Astrocyte of the cerebellum (primary cell): Measurements from ENCODE around the gene PPP1R15B.

ENCODE experiments used
- DNase-seq: peaks from one replicate; pipeline ENCODE4 v3.0.0-alpha.2; 2011; ENCODE audit warnings: low read depth
- H3K4me3 ChIP-seq: 2 replicates; pipeline ENCODE4 v1.5.1; 2011; ENCODE audit warnings: mild to moderate bottlenecking, low read depth, low read length, moderate library complexity
- in situ Hi-C: cut with HindIII; loops from 2 replicates; pipeline ENCODE4 v1.10.0; 2017; ENCODE audit warnings: low sequenced_read_pairs
- TF ChIP-seq, protein P1 (sequence below): IDR thresholded peaks from 2 replicates; pipeline ENCODE4 v1.5.1; 2012; ENCODE audit warnings: low read length, low read depth, moderate library complexity, mild to moderate bottlenecking; ENCODE audit errors: missing control alignments

The PPP1R15B gene

DNA sequence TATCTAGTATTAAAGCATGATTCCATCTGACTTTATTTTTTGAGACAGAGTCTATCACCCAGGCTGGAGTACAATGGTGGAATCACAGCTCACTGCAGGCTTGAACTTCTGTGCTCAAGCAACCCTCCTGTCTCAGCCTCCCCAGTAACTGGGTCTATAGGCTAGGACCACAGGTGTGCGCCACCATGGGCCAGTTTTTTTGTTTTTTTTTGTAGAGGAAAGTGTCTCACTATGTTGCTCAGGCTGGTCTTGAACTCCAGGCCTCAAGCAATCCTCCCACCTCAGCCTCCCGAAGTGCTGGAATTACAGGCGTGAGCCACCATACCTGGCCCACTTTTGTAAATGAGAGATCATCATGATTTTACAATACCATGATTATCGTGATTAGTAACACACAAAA is 9.2 kb downstream of the PPP1R15B start:
- in situ Hi-C loops: no loop called here
- TF ChIP-seq, protein P1, sequence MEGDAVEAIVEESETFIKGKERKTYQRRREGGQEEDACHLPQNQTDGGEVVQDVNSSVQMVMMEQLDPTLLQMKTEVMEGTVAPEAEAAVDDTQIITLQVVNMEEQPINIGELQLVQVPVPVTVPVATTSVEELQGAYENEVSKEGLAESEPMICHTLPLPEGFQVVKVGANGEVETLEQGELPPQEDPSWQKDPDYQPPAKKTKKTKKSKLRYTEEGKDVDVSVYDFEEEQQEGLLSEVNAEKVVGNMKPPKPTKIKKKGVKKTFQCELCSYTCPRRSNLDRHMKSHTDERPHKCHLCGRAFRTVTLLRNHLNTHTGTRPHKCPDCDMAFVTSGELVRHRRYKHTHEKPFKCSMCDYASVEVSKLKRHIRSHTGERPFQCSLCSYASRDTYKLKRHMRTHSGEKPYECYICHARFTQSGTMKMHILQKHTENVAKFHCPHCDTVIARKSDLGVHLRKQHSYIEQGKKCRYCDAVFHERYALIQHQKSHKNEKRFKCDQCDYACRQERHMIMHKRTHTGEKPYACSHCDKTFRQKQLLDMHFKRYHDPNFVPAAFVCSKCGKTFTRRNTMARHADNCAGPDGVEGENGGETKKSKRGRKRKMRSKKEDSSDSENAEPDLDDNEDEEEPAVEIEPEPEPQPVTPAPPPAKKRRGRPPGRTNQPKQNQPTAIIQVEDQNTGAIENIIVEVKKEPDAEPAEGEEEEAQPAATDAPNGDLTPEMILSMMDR: no peak

DNA sequence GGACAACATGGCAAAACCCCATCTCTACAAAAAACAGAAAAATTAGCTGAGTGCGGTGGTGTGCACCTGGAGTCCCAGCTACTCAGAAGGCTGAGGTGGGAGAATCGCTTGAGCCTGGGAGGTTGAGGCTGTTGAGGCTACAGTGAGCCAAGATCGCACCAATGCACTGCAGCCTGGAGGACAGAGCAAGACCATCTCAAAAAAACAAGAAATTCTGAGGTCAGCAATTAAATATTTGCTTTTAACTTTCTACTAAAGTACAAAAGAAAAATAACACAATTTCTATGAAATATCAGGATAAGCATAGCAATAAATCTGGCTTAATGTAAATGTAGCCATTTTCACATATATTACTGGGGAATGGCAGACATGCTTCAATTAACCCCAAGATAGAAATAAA is 9.9 kb downstream of the PPP1R15B start:
- DNase-seq: no peak
- H3K4me3 ChIP-seq: no peak overlapping the region
- in situ Hi-C loops: no loop called here
- TF ChIP-seq, protein P1: no peak

More for the DNA sequence above, 9.2 kb downstream of the PPP1R15B start:
- DNase-seq: no peak
- no peak overlapping the region for H3K4me3 ChIP-seq

DNA sequence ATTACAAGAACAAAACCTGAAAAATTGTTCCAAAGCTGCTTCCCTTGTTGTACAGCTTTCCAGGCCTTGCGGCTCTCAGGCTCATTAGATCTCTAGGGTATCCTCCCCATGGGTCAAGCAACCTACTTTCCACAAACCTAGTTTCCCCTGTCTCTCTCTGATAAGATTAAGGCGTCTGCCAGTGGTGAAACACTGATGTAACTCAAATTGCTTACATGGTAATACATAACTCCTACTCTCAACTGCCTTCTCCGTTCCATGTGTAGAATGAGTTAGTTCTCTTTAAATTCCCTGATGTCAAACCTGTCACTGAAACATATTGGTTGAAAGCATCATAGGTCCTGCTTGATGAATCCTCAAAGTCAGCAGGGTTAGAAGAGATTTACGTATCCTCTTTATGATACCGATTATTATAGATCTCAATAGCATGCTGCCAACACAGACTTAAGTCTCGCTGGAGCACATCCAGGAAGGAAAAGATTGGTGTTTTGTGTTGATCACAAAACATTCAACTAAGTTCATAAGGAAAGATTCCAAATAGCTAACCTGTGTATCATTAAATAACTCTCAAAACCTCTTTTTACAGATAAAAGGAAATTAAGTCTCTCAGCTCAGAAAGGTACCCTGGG is 10.6 kb downstream of the PPP1R15B start:
- TF ChIP-seq, protein P1: no peak
- in situ Hi-C loops: no loop called here
- DNase-seq: no peak

DNA sequence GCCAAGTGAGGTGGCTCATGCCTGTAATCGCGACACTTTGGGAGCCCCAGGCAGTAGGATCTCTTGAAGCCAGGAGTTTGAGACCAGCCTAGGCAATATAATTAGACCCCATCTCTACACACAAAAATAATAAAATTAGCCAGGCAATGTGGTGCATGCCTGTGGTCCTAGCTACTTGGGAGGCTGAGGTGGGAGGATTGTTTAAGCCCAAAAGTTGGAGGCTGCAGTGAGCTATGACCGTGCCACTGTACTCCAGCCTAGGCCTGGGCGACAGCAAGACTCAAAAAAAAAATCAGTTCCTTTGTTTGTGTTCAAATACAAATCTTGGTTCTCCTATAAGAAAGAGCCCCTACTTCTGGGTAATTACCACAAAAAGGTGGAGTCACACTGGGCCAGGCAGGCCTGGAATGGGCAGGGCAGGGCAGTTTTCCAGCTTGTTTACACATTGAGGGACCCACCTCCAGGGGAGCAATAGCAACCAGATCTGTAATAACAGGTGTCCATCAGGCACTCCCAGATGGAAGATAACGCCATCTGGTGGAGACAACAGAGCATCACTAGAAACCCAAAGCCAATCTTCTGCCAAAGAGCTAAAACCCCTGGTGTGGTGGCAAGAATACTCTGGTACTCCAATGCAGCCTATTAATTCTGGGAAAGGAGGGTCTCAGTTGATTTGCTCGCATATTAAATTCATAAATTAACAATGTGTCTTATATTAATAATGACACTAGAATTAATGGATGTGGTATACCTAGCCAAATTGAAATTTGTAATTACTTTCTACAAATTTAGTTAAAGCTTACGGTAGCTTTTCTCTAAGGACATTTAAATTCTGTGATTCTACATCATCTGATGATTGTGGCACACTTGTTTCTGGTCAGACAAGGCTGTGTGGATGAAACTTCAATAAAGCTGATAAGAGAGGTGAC is 13.2 kb downstream of the PPP1R15B start:
- TF ChIP-seq, protein P1: peak; percentile 83
- DNase-seq: peak; percentile 50
- in situ Hi-C loops: no loop called here
- H3K4me3 ChIP-seq: no peak overlapping the region

More for the DNA sequence above, 10.6 kb downstream of the PPP1R15B start:
- no peak overlapping the region for H3K4me3 ChIP-seq

DNA sequence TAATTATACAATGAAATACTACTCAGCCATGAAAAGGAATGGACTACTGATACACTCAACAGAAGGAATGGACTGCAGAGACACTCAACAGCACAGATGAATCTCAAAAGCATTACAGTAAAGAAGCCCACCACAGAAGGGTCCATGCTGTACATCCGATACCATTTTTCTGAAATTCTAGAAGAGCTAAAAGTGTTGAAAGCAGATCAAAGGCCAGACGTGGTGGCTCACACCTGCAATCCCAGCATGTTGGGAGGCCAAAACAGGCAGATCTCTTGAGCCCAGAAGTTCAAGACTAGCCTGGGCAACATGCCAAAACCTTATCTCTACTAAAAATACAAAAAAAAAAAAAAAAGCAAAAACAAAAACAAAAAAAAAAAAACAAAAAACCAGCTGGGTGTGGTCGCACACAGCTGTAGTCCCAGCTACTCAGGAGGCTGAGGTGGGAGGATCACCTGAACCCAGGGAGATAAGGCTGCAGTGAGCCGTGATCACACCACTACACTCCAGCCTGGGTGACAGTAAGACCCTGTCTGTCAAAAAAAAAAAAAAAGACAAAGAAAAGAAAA is 15.5 kb downstream of the PPP1R15B start:
- DNase-seq: no peak
- TF ChIP-seq, protein P1: no peak
- in situ Hi-C loops: no loop called here
- H3K4me3 ChIP-seq: no peak overlapping the region

DNA sequence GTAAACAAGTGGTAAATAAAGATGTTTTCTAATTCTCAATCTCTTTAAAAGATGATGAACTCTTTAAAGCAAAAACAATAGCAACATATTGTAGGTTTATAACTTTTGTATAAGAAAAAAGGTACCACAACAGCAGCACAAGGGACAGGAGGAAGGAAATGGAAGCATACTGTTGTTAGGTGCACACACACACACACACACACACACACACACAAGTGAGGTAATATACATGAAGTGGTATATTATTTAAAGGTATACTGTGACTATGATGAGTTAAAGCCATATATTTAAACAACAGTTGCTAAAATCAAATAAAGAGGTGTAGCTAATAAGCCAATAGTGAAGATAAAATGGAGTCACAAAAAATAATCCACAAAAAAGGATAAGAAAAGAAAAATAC is 20.0 kb downstream of the PPP1R15B start:
- no peak for DNase-seq
- H3K4me3 ChIP-seq: no peak overlapping the region
- TF ChIP-seq, protein P1: no peak
- in situ Hi-C loops: no loop called here
